HepG2 (cell line): ENCODE results near the gene STARD10. TPM values are rescaled to one million over a fixed set of nuclear protein-coding genes. Genes with fewer than 3 reads are reported as not detected.

Experiments
- HNF1B ChIP-seq: sonication (generic); formaldehyde crosslinking; IDR thresholded peaks from 2 replicates; pipeline ENCODE4 v1.5.1; 2020; ENCODE audit warnings: mild to moderate bottlenecking, moderate library complexity, missing genetic modification reagents
- PITX1 ChIP-seq: sonication (generic); formaldehyde crosslinking; IDR thresholded peaks from 2 replicates; pipeline ENCODE4 v1.5.1; 2020; ENCODE audit warnings: mild to moderate bottlenecking, missing genetic modification reagents
- RERE ChIP-seq: IDR thresholded peaks from 2 replicates; pipeline ENCODE4 v1.6.1; 2016; ENCODE audit warnings: low read depth, missing genetic modification reagents, missing compliant biosample characterization
- THRA ChIP-seq: sonication (generic); formaldehyde crosslinking; IDR thresholded peaks from 2 replicates; pipeline ENCODE4 v1.4.0; 2020; ENCODE audit warnings: missing genetic modification reagents, borderline replicate concordance
- YY1 ChIP-seq: IDR thresholded peaks from 2 replicates; pipeline ENCODE4 v1.6.1; 2011; ENCODE audit warnings: low read length, low read depth, moderate library complexity, mild to moderate bottlenecking; ENCODE audit not compliant: insufficient read depth, insufficient replicate concordance
- ZBED4 ChIP-seq: sonication (generic); formaldehyde crosslinking; IDR thresholded peaks from 2 replicates; pipeline ENCODE4 v1.4.0; 2020; ENCODE audit warnings: missing genetic modification reagents, borderline replicate concordance
- ZNF280D ChIP-seq: sonication (generic); formaldehyde crosslinking; IDR thresholded peaks from 2 replicates; pipeline ENCODE4 v1.5.1; 2020; ENCODE audit warnings: mild to moderate bottlenecking, missing genetic modification reagents
- ZNF639 ChIP-seq: conservative IDR thresholded peaks from 2 replicates; pipeline ENCODE4 v1.6.1; 2018; ENCODE audit warnings: missing genetic modification reagents
- polyA plus RNA-seq, 8 experiments: library from polyadenylated mRNA; depleted of rRNA in 3 of 8; stranded (reverse) in 7 of 8; unstranded in 1 of 8; fragments of >200 nt; fragmentation: Illumina TruSeq in 4 of 8; extraction: Trizol in 4 of 8; gene quantifications; 2 replicates each; pipeline versions ENCODE4 v1.2.1 to v1.2.3, GENCODE V29; 2011 to 2016; ENCODE audit warnings: low read depth in 4 of 8, missing spikeins in 1 of 8, mixed read lengths in 1 of 8; ENCODE audit not compliant: insufficient read depth in 1 of 8
- total RNA-seq, 5 experiments: library from RNA; depleted of rRNA; stranded (reverse); fragments of >200 nt; fragmentation: Illumina TruSeq; extraction: Trizol; gene quantifications; 2 replicates each; pipeline ENCODE4 v1.2.3, GENCODE V29; 2016; ENCODE audit warnings: low read depth in 1 of 5

The STARD10 gene
- total and polyA plus RNA-seq, 2 of the 13 experiments (the other 11 are each of a cell fraction or from before 2014, with no cell fraction given): 260 to 341 TPM

- peak; percentile 77; the same call in 1 of the 2 replicates for TF ChIP-seq PITX1 (CRISPR knock-in tag)
- TF ChIP-seq ZBED4 (CRISPR knock-in tag): no peak
- TF ChIP-seq HNF1B (CRISPR knock-in tag): peak; percentile 94
- TF ChIP-seq YY1: peak; percentile 92
- TF ChIP-seq ZNF639 (CRISPR knock-in tag): 0 out of 2 replicates have a peak, but pooled peaks have one; percentile 31
- TF ChIP-seq RERE (CRISPR knock-in tag): 0 out of 2 replicates have a peak, but pooled peaks have one; percentile 16
- TF ChIP-seq THRA (CRISPR knock-in tag): 0 out of 2 replicates have a peak, but pooled peaks have one; percentile 38
- TF ChIP-seq ZNF280D: no peak; the same call in 1 of the 2 replicates
Observed at GRCh38 chr11:72793425-72794367, at the start of gene STARD10 (continued).
